Activated CD4-positive, CD25-positive, alpha-beta regulatory T cell treated with anti-CD3 and anti-CD28 coated beads, Interleukin-2, amount 50 U/mL, for 16 hours (primary cell): ENCODE data around the gene USO1.
"Not testable (repeated sequence)": the region's sequence is repeated elsewhere in the genome, so short reads cannot be mapped to it uniquely, and the experiment has no call there.

Experiments used
- DNase-seq: peaks from one replicate; pipeline ENCODE4 v3.0.0-alpha.2; 2020; ENCODE audit warnings: low read depth, low spot score

Gene USO1, protein sequence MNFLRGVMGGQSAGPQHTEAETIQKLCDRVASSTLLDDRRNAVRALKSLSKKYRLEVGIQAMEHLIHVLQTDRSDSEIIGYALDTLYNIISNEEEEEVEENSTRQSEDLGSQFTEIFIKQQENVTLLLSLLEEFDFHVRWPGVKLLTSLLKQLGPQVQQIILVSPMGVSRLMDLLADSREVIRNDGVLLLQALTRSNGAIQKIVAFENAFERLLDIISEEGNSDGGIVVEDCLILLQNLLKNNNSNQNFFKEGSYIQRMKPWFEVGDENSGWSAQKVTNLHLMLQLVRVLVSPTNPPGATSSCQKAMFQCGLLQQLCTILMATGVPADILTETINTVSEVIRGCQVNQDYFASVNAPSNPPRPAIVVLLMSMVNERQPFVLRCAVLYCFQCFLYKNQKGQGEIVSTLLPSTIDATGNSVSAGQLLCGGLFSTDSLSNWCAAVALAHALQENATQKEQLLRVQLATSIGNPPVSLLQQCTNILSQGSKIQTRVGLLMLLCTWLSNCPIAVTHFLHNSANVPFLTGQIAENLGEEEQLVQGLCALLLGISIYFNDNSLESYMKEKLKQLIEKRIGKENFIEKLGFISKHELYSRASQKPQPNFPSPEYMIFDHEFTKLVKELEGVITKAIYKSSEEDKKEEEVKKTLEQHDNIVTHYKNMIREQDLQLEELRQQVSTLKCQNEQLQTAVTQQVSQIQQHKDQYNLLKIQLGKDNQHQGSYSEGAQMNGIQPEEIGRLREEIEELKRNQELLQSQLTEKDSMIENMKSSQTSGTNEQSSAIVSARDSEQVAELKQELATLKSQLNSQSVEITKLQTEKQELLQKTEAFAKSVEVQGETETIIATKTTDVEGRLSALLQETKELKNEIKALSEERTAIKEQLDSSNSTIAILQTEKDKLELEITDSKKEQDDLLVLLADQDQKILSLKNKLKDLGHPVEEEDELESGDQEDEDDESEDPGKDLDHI

DNA sequence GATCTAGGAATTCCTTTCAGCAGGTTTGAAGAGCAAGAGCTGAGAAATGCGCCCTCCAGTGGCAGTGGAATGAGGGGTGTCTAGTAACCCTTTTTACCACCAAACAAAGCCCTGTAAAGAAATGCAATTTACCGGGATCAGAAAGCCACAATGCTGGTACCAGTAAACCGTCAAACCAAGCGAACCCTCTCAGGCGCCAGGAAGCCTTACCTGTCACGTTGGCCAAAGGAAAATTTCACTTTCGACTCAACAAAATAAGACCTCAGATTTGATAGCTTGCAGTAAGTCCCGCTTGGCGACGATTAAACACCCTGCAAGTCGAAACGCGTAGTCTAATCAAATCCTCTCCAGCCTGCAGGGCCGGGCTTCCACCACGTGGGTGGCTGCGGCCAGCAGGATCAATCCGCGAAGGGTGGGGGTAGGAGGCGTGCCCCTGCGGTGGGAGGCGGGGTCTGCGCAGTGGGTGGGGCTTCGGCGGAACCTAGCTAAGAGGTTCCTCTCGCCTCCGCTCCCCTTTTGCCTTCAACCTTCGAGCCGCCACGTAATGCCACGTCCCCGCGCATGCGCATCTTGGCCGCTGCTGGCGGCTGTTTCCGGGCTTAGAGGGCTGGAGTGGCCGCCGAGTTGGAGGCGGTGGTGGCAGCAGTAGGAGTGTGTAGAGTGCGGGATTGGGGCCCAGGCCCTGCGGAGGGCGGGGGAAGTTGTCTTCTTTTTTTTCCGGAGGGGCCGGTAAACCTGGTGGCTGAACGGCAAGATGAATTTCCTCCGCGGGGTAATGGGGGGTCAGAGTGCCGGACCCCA, at the start of gene USO1:
Gene USO1 (plus strand): TSS at position 512 of the 801 bp plus-strand sequence. CDS start 243 bp downstream, at position 755.
- peak; percentile 98 for DNase-seq

- no peak for DNase-seq
These were observed 49.3 kb upstream of the USO1 start for GRCh38 chr4:75675004-75675531.

DNA sequence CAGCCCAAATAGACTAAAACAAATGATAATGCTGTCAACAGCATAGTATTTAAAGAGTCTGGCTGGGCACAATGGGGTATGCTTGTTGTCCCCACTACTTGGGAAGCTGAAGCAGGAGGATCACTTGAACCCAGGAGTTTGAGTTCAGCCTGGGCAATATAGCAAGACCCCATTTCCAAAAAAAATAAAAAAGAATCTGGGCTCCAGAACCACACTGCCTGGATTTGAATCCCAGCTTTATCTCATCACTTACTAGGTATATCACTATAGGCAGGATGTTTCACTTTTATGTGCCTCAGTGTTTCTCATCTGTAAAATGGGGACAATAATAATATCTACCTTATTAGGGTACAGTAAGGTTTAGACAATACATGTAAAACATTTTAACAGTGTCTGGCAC, 45.9 kb upstream of the USO1 start:
- no peak for DNase-seq

GRCh38 chr4:75678965-75679364, 45.4 kb upstream of the USO1 start:
- DNase-seq = no peak

GRCh38 chr4:75679876-75680575, 44.4 kb upstream of the USO1 start:
- DNase-seq = no peak

GRCh38 chr4:75683482-75684155, 40.8 kb upstream of the USO1 start:
- DNase-seq = no peak

GRCh38 chr4:75685546-75686189, 38.7 kb upstream of the USO1 start:
- no peak for DNase-seq

DNA sequence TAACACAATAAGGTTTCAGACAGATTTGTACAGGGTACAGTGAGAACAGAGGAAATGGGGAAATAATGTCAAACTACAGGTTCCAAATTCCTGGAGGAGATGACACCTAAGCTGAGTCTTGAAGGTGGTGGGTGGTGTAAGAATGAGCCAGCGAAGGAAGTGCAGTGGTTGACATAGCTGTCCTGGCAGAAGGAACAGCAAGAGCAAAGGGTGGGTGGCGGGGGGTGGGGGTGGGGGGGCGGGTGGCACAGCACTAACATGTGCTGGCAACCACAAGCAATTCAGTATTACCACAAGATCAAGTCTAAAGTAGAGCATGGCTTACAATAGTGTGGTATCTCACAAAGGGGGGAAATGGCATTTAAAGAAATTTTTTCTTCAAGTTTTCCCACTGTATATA, 38.0 kb upstream of the USO1 start:
- no peak for DNase-seq

GRCh38 chr4:75687125-75687524, 37.3 kb upstream of the USO1 start:
- DNase-seq = not testable (repeated sequence)

DNA sequence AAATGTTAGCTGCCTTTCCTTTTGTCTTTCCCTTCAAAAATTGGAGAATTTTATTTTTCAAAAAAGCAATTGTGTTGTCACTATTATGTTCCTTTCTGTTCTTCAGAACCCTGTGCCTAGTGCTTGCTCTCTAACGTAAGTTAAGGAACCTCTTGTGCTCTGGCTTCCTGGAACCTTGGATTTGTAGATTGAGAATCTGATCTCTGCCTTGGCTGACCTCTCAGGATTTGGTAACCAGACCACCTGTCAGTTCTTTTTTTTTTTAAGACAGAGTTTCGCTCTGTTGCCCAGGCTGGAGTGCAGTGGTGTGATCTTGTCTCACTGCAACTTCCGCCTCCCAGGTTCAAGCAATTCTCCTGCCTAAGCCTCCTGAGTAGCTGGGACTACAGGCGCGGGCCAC, 32.3 kb upstream of the USO1 start:
- DNase-seq = not testable (repeated sequence)

DNA sequence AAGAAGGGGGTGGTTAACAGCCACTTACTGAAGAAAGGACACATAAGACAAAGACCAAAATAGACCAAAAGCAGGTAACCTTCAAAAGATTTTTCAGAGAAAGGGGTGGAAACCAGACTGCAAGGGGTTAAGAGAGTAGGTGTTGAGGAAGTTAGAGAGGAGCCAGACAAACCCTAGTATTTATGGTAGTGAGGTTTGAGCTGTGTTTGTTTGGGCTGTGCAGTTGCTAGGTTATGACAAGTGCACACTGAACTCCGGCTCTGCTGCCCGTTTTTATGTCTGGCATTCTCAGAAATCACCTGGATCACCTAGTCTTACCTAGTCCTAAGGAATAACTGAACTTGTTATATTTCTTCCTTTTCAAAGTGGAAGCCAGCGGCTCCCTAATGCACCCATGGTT, 28.3 kb upstream of the USO1 start:
- DNase-seq = no peak

DNA sequence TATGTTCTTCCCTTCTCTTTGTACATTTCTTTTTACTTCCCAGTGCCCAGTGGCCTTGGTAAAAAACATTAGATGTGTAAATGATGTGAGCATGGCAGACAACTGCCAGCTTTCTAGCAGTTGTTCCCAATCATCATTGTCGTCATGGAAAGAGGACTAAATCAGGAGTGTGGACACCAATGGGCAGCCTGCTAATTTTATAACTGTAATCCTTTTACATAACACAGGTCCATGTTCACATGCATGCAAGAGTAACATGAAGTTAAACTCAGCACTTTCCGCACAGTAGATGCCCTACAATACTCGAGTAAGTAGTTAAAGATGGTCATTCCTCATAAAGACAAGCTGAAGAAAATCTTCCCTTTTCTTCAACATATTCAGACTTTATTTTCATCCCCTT, 27.8 kb upstream of the USO1 start:
- DNase-seq = no peak

DNA sequence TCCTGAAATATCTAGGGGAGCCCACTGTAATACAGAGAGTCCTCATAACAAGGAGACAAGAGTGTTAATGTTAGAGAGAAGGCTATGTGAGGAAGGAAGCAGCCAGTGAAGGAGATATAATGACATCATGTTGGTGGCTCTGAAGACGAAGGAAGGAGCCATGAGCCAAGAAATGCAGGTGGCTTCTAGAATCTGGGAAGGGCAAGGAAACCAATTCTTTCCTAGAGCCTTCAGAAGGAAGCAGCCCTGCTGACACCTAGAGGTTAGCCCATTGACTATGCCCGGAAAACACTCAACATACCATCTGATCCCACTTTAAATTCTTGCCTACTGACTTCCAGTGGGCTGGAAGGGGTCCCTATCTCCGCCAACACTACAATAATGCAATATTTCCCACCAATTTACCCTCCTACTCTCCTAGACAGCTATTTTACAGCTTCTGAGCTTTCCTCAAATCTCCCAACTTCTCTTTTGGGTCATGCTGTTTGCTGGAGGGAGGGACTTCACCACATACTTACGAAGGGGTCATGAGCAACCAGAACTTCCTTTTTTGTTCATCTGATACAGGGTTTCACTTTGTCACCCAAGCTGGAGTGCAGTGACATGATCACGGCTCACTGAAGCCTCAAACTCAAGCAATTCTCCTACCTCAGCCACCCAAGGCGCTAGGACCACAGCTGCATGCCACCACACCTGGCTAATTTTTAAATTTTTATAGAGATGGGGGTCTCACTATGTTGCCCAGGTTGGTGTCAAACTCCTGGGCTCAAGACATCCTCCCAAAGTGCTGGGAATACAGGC, 26.0 kb upstream of the USO1 start:
- no peak for DNase-seq

GRCh38 chr4:75698963-75699228, 25.5 kb upstream of the USO1 start:
- no peak for DNase-seq

- no peak for DNase-seq
These were observed 25.1 kb upstream of the USO1 start for GRCh38 chr4:75699299-75699698.

- no peak for DNase-seq
These were observed 21.4 kb upstream of the USO1 start for GRCh38 chr4:75702919-75703411.

- no peak for DNase-seq
These were observed 19.0 kb upstream of the USO1 start for GRCh38 chr4:75705198-75705977.

DNA sequence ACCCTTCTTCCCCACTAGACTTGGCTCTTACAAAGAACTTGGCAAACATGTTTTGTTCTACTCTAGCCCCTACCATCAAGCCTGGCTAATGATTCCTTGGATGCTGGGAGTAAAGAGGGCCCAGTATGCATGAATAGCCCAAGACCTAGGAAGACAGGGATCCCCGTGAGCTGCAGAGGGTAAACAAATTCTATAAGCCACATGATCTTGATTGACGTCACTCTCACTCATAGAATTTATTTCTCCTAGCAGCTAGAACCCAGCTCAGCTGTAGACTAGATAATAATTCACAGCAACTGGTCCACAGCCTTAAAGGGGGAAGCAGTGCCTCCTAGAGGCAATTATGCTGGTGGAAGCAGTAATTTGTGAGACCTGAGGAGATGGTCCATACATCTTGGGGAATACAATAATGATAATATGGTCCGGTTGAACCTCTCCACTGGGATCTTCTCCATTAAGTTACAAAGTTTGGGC, 16.1 kb upstream of the USO1 start:
- no peak for DNase-seq
